GM12801 (cell line): ENCODE results near the gene HSP90B1.

ENCODE experiments used
- TF ChIP-seq, protein P1 (sequence below): IDR thresholded peaks from one replicate; pipeline ENCODE4 v1.5.1; 2011; ENCODE audit warnings: control low read depth; ENCODE audit not compliant: insufficient read length; ENCODE audit errors: extremely low read depth

HSP90B1 gene

DNA sequence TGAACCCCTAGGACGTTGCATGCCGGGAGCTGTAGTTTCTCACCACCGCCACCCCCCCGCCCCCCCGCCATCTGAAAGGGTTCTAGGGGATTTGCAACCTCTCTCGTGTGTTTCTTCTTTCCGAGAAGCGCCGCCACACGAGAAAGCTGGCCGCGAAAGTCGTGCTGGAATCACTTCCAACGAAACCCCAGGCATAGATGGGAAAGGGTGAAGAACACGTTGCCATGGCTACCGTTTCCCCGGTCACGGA is 501 bp upstream of the HSP90B1 start:
- TF ChIP-seq, protein P1, sequence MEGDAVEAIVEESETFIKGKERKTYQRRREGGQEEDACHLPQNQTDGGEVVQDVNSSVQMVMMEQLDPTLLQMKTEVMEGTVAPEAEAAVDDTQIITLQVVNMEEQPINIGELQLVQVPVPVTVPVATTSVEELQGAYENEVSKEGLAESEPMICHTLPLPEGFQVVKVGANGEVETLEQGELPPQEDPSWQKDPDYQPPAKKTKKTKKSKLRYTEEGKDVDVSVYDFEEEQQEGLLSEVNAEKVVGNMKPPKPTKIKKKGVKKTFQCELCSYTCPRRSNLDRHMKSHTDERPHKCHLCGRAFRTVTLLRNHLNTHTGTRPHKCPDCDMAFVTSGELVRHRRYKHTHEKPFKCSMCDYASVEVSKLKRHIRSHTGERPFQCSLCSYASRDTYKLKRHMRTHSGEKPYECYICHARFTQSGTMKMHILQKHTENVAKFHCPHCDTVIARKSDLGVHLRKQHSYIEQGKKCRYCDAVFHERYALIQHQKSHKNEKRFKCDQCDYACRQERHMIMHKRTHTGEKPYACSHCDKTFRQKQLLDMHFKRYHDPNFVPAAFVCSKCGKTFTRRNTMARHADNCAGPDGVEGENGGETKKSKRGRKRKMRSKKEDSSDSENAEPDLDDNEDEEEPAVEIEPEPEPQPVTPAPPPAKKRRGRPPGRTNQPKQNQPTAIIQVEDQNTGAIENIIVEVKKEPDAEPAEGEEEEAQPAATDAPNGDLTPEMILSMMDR: no peak

DNA sequence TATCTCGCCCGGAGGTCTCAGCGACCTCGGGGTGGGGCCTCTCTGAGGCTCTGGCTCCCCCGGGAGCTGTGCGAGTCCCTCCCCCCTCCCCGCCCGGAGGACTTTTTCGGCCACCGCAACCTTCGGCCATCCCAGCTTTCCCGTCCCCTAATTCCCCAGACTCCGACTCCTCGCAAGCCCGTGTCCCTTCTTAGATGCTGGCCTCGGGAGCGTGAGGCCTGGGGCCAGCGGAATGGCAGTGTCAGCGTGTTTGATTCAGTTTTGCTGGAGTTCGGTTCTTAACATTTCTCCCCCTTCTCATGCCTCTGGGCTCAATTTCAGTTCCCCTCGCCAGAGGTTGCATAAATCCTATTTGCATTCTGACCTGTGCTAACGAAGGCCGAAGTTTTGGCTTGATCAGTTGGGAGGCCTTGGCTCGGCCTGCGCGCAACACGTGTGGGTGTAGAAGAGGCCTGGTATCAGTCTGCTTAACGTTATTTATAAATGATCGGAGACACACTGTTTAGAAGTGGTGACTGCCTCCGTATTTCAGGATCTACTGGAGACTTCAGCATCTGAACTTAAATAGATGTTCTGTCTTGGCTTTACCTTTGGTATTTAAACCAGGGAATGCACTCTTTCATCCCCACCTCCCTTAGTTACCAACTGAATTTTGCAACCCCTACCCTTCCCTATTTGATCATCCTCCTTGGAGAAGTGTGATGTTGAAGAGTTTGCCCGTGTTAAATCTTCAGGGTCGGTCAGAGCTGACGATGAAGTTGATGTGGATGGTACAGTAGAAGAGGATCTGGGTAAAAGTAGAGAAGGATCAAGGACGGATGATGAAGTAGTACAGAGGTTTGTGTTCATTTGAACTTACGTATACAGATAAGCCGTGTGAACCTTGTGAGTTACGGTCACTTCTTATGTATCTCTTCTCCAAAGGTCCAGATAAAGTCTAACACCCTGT is 851 bp downstream of the HSP90B1 start:
- TF ChIP-seq, protein P1: no peak

DNA sequence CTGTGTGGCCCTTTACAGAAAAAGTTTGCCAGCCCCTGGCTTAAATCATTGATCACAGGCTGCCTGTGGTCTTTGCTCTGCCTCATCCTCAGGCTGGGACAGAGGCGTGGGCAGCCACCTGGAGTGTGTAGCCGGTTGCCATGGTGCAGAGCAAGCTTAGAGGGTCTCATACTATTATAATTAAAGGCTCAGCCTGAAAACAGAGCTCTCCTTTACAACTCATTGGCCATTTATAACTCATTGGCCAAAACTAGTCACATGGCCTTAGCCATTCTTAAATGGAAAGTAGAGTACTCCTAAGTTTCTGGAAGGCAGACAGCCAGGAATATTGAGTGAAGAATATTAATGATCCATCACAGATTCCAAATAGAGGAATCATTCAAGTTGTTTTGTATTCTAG is 3.0 kb downstream of the HSP90B1 start:
- TF ChIP-seq, protein P1: no peak

DNA sequence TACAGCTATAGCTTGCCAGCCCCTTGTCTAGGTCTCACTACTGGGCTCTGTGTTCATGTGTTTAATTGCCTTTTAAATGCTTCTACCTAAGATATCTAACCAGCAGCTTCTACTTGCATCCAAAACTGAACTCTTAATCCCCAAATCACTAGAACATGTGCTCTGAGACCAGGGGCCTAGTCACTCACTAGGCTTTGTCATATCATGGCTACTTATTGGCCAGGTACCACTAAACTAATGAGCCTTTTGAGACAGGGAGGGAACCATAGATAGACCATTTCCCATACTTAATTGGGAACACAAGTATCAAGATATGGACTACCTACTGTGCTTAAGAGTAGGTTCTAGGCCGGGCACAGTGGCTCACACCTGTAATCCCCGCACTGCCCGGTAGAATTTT is 6.5 kb downstream of the HSP90B1 start:
- TF ChIP-seq, protein P1: no peak

DNA sequence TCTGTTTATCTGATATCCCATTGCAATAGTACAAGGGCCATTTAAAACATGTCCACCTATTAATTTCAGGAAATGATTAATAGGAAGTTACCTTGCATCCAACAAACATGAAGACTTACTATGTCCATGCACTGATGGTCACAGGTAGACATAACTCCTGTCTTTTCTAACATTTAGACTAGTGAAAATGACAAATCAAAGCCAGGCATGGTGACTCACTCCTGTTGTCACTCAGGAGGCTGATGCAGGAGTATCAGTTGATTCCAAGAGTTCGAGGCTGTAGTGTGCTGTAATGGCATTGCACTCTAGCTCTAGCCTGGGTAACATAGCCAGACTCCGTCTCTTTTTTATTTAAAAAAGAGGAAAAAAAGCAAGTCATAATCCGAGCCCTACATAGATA is 14.8 kb downstream of the HSP90B1 start:
- TF ChIP-seq, protein P1: no peak

DNA sequence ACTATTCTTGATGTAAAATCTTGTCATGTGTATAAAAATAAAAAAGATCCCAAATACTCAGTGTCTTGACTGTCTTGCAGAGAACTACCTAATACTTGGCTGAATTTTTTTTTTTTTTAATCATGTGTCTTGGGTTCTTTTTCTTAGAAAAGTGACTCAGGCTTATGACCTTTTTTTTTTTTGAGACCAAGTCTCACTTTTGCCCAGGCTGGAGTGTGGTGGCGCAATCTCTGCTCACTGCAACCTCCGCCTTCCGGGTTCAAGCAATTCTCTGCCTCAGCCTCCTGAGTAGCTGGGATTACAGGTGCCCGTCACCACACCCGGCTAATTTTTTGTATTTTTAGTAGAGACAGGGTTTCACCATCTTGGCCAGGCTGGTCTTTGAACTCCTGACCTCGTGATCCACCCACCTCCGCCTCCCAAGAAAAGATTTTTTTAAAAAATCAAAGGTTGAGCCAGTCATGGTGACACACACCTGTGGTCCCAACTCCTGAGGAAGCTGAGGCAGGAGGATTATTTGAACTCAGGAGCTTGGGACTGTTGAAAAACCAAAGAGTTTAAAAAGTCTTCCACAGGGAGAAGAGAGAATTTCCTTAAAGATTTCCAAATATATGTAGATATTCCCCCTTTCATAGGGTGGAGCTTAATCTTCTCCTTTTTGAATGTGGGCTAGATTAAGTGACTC is 17.8 kb downstream of the HSP90B1 start:
- TF ChIP-seq, protein P1: no peak

DNA sequence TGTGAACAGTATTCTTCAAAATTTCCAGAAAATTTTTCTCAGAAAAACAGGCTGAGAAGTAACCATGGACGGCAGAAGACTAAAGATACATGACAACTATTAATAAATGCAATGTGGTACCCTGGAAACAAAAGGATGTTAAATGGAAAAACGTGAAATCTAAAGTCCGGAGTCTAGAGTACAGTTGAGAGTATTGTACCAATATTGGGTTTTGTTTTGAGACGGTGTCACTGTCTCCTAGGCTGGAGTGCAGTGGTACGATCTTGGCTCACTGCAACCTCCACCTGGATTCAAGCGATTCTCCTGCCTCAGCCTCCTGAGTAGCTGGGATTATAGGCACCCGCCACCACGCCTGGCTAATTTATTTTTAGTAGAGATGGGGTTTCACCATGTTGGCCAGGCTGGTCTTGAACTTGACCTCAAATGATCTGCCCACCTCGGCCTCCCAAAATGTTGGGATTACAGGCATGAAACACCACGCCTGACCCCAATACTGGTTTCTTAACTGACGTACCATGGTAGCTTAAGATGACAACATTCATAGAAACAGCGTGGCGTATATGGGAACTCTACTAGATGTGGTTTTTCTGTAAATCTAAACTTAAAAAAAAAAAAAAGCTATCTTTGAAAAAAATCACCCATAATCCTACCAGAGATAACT is 18.7 kb downstream of the HSP90B1 start:
- TF ChIP-seq, protein P1: no peak
